ENCODE data around the gene SDHB.

- TF ChIP-seq RAD21 (IDR thresholded peaks at IDR 0.05; ENCODE audit: low read depth): no peak
- no peak for TF ChIP-seq EGR1 (IDR thresholded peaks at IDR 0.05; ENCODE audit: low read depth)
- no peak for TF ChIP-seq POLR2A (IDR thresholded peaks at IDR 0.05; ENCODE audit: borderline replicate concordance, extremely low read depth, insufficient read depth, insufficient read length)
- TF ChIP-seq SRF (IDR thresholded peaks at IDR 0.05; ENCODE audit: low read depth): no peak
- TF ChIP-seq SIN3A (IDR thresholded peaks at IDR 0.05; ENCODE audit: low read depth): no peak
- no peak for TF ChIP-seq EZH2 (IDR thresholded peaks at IDR 0.05)
Measured at GRCh38 chr1:17070163-17070525, 16.3 kb upstream of the SDHB start.
